OCI-LY7 (cell line): ENCODE data around the gene DMD.

ENCODE experiments used
- EZH2phosphoT487 ChIP-seq: fragments of 200-600 bp; sonication (generic); IDR thresholded peaks from 2 replicates; pipeline ENCODE4 v1.6.1; 2018; ENCODE audit warnings: low read depth, borderline replicate concordance, mild to moderate bottlenecking, mixed run types, antibody characterized with exemption, low read length, moderate library complexity, mixed read lengths
- TF ChIP-seq, protein P1 (sequence below): fragments of 200-600 bp; sonication (generic); conservative IDR thresholded peaks from 2 replicates; pipeline ENCODE4 v1.5.1; 2014; ENCODE audit warnings: mild to moderate bottlenecking, antibody characterized with exemption, low read length, moderate library complexity, mixed read lengths

DNA sequence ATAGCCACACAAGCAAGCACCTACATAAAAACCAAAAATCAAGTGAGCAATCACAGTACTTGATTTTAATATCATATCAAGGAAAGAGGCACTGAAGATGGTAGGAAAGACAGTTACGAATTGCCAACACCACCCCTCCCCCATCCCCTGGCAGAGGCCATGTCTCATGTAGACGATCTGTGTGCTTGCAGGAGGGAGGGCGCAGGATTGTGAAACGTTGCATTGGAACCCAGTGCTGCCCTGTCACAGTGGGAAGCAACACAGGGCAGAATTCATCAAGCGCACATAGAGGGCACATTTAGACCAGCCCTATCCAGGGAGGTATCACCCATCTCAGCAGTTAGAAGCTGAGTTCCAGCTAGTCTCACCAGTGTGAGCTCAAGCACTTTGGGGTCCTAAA is 359.8 kb downstream of the DMD start:
- TF ChIP-seq, protein P1, sequence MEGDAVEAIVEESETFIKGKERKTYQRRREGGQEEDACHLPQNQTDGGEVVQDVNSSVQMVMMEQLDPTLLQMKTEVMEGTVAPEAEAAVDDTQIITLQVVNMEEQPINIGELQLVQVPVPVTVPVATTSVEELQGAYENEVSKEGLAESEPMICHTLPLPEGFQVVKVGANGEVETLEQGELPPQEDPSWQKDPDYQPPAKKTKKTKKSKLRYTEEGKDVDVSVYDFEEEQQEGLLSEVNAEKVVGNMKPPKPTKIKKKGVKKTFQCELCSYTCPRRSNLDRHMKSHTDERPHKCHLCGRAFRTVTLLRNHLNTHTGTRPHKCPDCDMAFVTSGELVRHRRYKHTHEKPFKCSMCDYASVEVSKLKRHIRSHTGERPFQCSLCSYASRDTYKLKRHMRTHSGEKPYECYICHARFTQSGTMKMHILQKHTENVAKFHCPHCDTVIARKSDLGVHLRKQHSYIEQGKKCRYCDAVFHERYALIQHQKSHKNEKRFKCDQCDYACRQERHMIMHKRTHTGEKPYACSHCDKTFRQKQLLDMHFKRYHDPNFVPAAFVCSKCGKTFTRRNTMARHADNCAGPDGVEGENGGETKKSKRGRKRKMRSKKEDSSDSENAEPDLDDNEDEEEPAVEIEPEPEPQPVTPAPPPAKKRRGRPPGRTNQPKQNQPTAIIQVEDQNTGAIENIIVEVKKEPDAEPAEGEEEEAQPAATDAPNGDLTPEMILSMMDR: no peak
- no peak for TF ChIP-seq EZH2phosphoT487
